GM23338 (cell line): Measurements from ENCODE around the gene MOGAT1. TPM values are rescaled to one million over a fixed set of nuclear protein-coding genes. Genes with fewer than 3 reads are reported as not detected.
A peak's percentile ranks its signal among the peaks of the same experiment; 100 is the strongest.

Experiments used
- ATAC-seq: fragments of 200-7000 bp; cut with Tn5 transposase; 3 replicates; pipeline ENCODE4 v1.9.1; 2020
- DNase-seq: peaks from one replicate; pipeline ENCODE4 v3.0.0-alpha.2; 2015; ENCODE audit warnings: low spot score
- H2AFZ ChIP-seq: fragments of 200-600 bp; sonication (generic); 2 replicates; pipeline ENCODE4 v1.8.0; 2016; ENCODE audit warnings: antibody characterized with exemption, mild to moderate bottlenecking, moderate library complexity
- H3F3A ChIP-seq: fragments of 200-600 bp; sonication (generic); replicated peaks from 2 replicates; pipeline ENCODE4 v1.8.0; 2017; ENCODE audit warnings: antibody characterized with exemption, mixed run types, low read depth
- H3K27ac ChIP-seq: fragments of 200-600 bp; sonication (generic); 2 replicates; pipeline ENCODE4 v1.6.1; 2016; ENCODE audit warnings: low read depth
- H3K27me3 ChIP-seq: fragments of 200-600 bp; sonication (generic); 2 replicates; pipeline ENCODE4 v1.8.0; 2016; ENCODE audit warnings: mild to moderate bottlenecking, mixed run types, moderate library complexity; ENCODE audit not compliant: insufficient read depth
- H3K36me3 ChIP-seq: fragments of 200-600 bp; sonication (generic); 2 replicates; pipeline ENCODE4 v1.8.0; 2016; ENCODE audit warnings: mild to moderate bottlenecking; ENCODE audit not compliant: insufficient read depth
- H3K4me1 ChIP-seq: fragments of 200-600 bp; sonication (generic); 2 replicates; pipeline ENCODE4 v1.8.0; 2016; ENCODE audit warnings: mild to moderate bottlenecking, moderate library complexity; ENCODE audit not compliant: insufficient read depth
- H3K4me2 ChIP-seq: fragments of 200-600 bp; sonication (generic); 2 replicates; pipeline ENCODE4 v1.7.1; 2017; ENCODE audit warnings: mixed run types
- H3K4me3 ChIP-seq: fragments of 200-600 bp; sonication (generic); 2 replicates; pipeline ENCODE4 v1.6.1; 2016; ENCODE audit warnings: mixed run types
- H3K79me2 ChIP-seq: fragments of 200-600 bp; sonication (generic); replicated peaks from 2 replicates; pipeline ENCODE4 v1.8.0; 2017; ENCODE audit warnings: mild to moderate bottlenecking; ENCODE audit not compliant: insufficient read depth
- H3K9me2 ChIP-seq: fragments of 200-600 bp; sonication (generic); 2 replicates; pipeline ENCODE4 v1.8.0; 2017; ENCODE audit not compliant: insufficient read depth
- H4K20me1 ChIP-seq: fragments of 200-600 bp; sonication (generic); replicated peaks from 2 replicates; pipeline ENCODE4 v1.8.0; 2017; ENCODE audit warnings: mild to moderate bottlenecking; ENCODE audit not compliant: insufficient read depth
- H3K27ac Mint-ChIP-seq: 2 replicates; pipeline ENCODE4 v1.8.0; 2020; ENCODE audit warnings: inconsistent platforms, mild to moderate bottlenecking, moderate library complexity, mixed read lengths
- H3K27me3 Mint-ChIP-seq: 3 replicates; pipeline ENCODE4 v1.8.0; 2022; ENCODE audit warnings: low read depth, mild to moderate bottlenecking, moderate library complexity, mixed read lengths, inconsistent platforms; ENCODE audit not compliant: insufficient read depth, poor library complexity
- H3K36me3 Mint-ChIP-seq: 3 replicates; pipeline ENCODE4 v1.8.0; 2021; ENCODE audit warnings: low read depth, mild to moderate bottlenecking, inconsistent platforms, moderate library complexity, mixed read lengths
- H3K4me1 Mint-ChIP-seq: 3 replicates; pipeline ENCODE4 v1.8.0; 2020; ENCODE audit warnings: mild to moderate bottlenecking, inconsistent platforms, mixed read lengths
- H3K4me3 Mint-ChIP-seq: 3 replicates; pipeline ENCODE4 v1.8.0; 2021; ENCODE audit warnings: moderate library complexity, mild to moderate bottlenecking, inconsistent platforms, mixed read lengths
- H3K9me3 Mint-ChIP-seq: 3 replicates; pipeline ENCODE4 v1.8.0; 2020; ENCODE audit warnings: moderate library complexity, mild to moderate bottlenecking, inconsistent platforms, mixed read lengths
- EZH2phosphoT487 ChIP-seq: fragments of 200-600 bp; sonication (generic); IDR thresholded peaks from one replicate; pipeline ENCODE4 v1.8.1; 2018; ENCODE audit warnings: antibody characterized with exemption; ENCODE audit not compliant: unreplicated experiment
- NANOG ChIP-seq: IDR thresholded peaks from 2 replicates; pipeline ENCODE4 v1.6.1; 2016; ENCODE audit warnings: antibody characterized with exemption, borderline replicate concordance
- POLR2AphosphoS5 ChIP-seq: IDR thresholded peaks from 2 replicates; pipeline ENCODE4 v1.6.1; 2016; ENCODE audit warnings: antibody characterized with exemption, low read depth
- REST ChIP-seq: IDR thresholded peaks from one replicate; pipeline ENCODE4 v1.6.1; 2018; ENCODE audit warnings: antibody characterized with exemption; ENCODE audit not compliant: unreplicated experiment
- ZNF331 ChIP-seq: fragments of 250-450 bp; sonication (Bioruptor Pico); IDR thresholded peaks from 2 replicates; pipeline ENCODE4 v1.5.0; 2020; ENCODE audit warnings: low read depth, mild to moderate bottlenecking, moderate library complexity
- ZNF462 ChIP-seq: fragments of 250-450 bp; sonication (Bioruptor Pico); IDR thresholded peaks from 2 replicates; pipeline ENCODE4 v1.5.0; 2020; ENCODE audit warnings: mild to moderate bottlenecking, moderate library complexity
- polyA plus RNA-seq: library from polyadenylated mRNA; unstranded; fragments of >200 nt; fragmentation: Nextera tagmentation; extraction: Ambion mirVana; gene quantifications from 2 replicates; pipeline ENCODE4 v1.2.1, GENCODE V29; 2016
- total RNA-seq: library from RNA; depleted of rRNA; stranded (reverse); fragments of >200 nt; shearing (Covaris generic); gene quantifications from 2 replicates; pipeline ENCODE4 v1.2.3, GENCODE V29; 2014

The MOGAT1 gene
- total and polyA plus RNA-seq, 2 experiments from 2014 or later: 0.86 to 0.94 TPM

- peak; percentile 53 for DNase-seq
- Histone ChIP-seq H3K27ac (no peak overlapping the region; the same call in 1 of the 2 replicates), H3K27me3 (no peaks in the 10 kb centered on the region), H2AFZ (no peak overlapping the region), H3K4me3 (no peak overlapping the region), H3F3A (no peaks in the 10 kb centered on the region), H3K4me2 (no peak overlapping the region), H3K4me1 (peaks cover 21% of the 10 kb centered on the region), H4K20me1 (no peaks in the 10 kb centered on the region), H3K36me3 (no peaks in the 10 kb centered on the region), H3K79me2 (no peaks in the 10 kb centered on the region), H3K9me2 (no peaks in the 10 kb centered on the region)
- H3K36me3 Mint-ChIP-seq: no peaks in the 10 kb centered on the region
- 0 out of 2 replicates have a peak overlapping the region, but pooled peaks have one; percentile 27 for H3K27ac Mint-ChIP-seq
- no peaks in the 10 kb centered on the region for H3K9me3 Mint-ChIP-seq
- no peak for TF ChIP-seq POLR2AphosphoS5
- TF ChIP-seq REST: no peak
- no peak for TF ChIP-seq ZNF331 (CRISPR knock-in tag)
- TF ChIP-seq EZH2phosphoT487: no peak
- TF ChIP-seq ZNF462 (CRISPR knock-in tag): no peak
- TF ChIP-seq NANOG: peak; percentile 40; the same call in 1 of the 2 replicates
- no peak overlapping the region for H3K4me3 Mint-ChIP-seq
- peaks cover 4% of the 10 kb centered on the region for H3K27me3 Mint-ChIP-seq
- no peak; the same call in 2 of the 3 replicates for ATAC-seq
- H3K4me1 Mint-ChIP-seq: peaks cover 26% of the 10 kb centered on the region
These were observed 35.2 kb downstream of the MOGAT1 start for GRCh38 chr2:222706616-222707015.
